Measurements from ENCODE around the gene NUDT1.

NUDT1 gene

DNA sequence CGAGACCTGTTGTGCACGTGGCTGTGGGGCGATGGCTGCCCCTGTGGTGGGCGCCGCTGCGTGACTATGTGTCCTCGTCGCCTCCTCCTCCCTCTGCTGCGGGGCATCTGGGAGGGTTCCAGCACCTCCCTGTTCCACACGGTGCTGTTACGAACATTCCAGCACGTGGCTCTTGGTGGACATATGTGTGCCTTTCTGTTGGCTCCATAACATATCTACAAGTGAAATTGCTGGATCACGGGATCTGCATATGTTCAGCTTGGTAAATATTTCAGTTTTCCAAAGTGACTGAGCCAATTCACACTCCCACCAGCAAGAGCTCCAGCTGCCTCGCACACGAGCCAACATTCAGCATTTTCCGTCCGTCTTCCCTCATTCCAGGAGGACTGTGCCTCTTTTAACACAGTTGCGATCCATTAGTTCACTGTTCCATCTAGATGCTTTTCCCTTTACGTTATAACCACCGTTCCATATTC, 47.1 kb downstream of the NUDT1 start:
- DNase-seq (ENCODE audit: low read depth, low spot score): no peak
- ChIA-PET CTCF (no interaction called here), POLR2A (no interaction called here)
- TF ChIP-seq, protein P1, sequence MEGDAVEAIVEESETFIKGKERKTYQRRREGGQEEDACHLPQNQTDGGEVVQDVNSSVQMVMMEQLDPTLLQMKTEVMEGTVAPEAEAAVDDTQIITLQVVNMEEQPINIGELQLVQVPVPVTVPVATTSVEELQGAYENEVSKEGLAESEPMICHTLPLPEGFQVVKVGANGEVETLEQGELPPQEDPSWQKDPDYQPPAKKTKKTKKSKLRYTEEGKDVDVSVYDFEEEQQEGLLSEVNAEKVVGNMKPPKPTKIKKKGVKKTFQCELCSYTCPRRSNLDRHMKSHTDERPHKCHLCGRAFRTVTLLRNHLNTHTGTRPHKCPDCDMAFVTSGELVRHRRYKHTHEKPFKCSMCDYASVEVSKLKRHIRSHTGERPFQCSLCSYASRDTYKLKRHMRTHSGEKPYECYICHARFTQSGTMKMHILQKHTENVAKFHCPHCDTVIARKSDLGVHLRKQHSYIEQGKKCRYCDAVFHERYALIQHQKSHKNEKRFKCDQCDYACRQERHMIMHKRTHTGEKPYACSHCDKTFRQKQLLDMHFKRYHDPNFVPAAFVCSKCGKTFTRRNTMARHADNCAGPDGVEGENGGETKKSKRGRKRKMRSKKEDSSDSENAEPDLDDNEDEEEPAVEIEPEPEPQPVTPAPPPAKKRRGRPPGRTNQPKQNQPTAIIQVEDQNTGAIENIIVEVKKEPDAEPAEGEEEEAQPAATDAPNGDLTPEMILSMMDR (IDR thresholded peaks at IDR 0.05; ENCODE audit: insufficient read depth, low read length, missing control alignments): no peak
- H3K4me3 ChIP-seq (ENCODE audit: low read depth, low read length): no peak overlapping the region

DNA sequence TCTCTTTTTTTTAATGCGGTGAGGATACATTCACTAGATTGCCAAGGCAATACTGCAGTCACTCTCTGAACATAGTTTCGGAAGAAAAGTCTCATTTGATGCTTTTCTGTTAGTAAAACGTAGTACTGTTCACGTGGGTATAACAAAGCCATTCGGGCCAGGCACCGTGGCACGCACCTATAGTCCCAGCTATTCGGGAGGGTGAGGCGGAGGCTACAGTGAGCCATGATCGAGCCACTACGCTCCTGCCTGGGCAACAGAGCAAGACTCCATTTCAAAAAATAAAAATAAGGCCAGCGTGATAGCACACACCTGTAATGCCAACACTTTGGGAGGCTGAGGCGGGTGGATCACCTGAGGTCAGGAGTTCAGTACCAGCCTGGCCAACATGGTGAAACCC, 47.6 kb downstream of the NUDT1 start:
- DNase-seq (ENCODE audit: low read depth, low spot score): no peak
- ChIA-PET CTCF (no interaction called here), POLR2A (no interaction called here)
- TF ChIP-seq, protein P1 (IDR thresholded peaks at IDR 0.05; ENCODE audit: insufficient read depth, low read length, missing control alignments): no peak
- H3K4me3 ChIP-seq (ENCODE audit: low read depth, low read length): no peak overlapping the region

DNA sequence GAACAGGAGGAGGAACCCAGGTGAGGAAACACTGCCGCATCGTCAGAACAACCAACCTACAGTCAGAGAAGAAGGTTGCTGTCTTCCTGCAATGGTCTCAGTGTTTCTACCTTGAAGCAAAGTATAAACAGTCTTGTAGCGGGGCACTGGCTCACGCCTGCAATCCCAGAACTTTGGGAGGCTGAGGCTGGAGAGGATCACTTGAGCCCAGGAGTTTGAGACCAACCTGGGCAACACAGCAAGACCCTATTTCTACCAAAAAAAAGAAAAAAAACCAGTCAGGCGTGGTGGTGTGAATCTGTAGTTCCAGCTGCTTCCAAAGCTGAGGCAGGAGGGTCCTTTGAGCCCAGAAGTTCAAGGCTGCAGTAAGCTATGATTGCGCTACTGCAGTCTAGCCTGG, 48.9 kb downstream of the NUDT1 start:
- TF ChIP-seq, protein P1 (IDR thresholded peaks at IDR 0.05; ENCODE audit: insufficient read depth, low read length, missing control alignments): no peak
- CTCF ChIA-PET: no interaction called here
- no peak for DNase-seq (ENCODE audit: low read depth, low spot score)
- no peak overlapping the region for H3K4me3 ChIP-seq (ENCODE audit: low read depth, low read length)
- POLR2A ChIA-PET: interaction anchor here (1.2 kb wide), 1 partner anchor 42 kb away, joined by 5 read pairs; no protein-coding TSS in a partner anchor

DNA sequence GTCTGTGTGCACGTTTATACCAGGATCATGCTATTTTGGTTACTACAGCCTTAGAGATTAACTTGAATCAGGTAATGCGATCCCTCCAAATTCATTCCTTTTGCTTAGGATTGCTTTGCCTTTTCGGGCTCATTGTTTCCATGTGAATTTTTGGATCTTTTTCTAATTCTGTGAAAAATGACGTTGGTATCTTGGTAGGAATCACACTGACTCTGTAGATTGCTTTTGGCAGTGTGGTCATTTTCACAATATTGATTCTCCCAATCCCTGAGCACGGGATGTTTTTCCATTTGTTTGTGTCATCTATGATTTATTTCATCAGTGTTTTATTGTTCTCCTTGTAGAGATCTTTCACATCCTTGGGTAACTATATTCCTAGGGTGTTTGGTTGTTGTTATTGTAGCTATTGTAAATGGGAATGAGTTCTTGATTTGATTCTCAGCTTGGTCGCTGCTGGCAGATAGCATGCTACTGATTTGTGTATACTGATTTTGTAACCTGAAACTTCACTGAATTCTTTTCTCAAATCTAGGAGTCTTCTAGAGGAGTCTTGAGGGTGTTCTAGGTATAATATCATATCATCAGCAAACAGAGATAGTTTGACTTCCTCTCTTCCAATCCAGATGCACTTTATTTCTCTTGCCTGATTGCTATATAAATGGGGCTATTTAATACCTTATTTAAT, 54.1 kb downstream of the NUDT1 start:
- H3K4me3 ChIP-seq (ENCODE audit: low read depth, low read length): no peak overlapping the region
- POLR2A ChIA-PET: no interaction called here
- DNase-seq (ENCODE audit: low read depth, low spot score): no peak
- CTCF ChIA-PET: no interaction called here
- TF ChIP-seq, protein P1 (IDR thresholded peaks at IDR 0.05; ENCODE audit: insufficient read depth, low read length, missing control alignments): no peak

DNA sequence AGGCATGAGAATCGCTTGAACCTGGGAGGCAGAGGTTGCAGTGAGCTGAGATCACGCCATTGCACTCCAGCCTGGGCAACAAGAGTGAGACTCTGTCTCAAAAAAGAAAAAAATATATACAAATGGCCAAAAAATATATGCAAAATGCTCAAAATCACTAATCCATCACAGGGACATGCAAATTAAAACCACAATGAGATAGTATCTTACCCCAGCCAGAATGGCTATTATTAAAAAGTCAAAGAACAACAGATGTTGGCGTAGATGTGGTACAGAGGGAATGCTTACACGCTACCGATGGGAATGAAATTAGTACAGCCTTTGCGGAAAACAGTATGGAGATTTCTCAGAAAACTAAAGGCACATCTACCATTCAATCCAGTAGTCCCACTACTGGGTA, 54.8 kb downstream of the NUDT1 start:
- TF ChIP-seq, protein P1 (IDR thresholded peaks at IDR 0.05; ENCODE audit: insufficient read depth, low read length, missing control alignments): no peak
- POLR2A ChIA-PET: no interaction called here
- H3K4me3 ChIP-seq (ENCODE audit: low read depth, low read length): no peak overlapping the region
- no peak for DNase-seq (ENCODE audit: low read depth, low spot score)
- CTCF ChIA-PET: no interaction called here

DNA sequence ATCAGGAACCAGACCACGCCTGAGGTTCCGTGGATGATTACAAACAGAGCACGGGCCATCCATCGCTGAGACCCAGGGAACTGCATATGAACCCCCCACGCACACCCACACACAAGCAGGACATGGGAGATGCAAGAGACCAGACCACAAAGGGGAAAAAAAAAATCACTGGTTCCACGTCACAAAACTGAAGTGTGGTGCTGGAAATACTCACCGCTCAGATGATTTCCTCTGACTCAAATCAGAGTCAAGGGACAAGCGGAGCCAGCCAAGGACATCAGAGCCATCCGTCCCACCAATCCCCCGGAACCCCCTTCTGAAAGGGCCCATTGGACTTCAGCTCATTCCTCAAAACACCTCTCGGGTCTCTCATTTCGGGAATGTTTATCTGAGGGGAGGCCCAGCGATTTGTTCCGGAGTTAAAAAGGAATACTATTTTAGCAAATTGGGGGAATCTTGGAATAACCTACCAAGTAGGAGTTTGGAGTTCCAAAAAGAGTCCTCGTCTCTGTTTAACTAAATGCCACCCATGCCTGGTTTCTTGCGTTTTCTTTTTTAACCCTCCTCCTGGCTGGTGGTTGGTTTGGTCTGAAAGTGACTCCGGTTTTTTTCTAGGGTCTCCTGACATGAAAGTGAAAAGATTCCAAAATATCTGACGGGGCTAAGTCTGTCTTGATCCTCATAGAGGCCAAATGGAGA, 57.3 kb downstream of the NUDT1 start:
- no peak overlapping the region for H3K4me3 ChIP-seq (ENCODE audit: low read depth, low read length)
- TF ChIP-seq, protein P1 (IDR thresholded peaks at IDR 0.05; ENCODE audit: insufficient read depth, low read length, missing control alignments): no peak
- ChIA-PET CTCF (interaction anchor here (1.2 to 2.4 kb wide), 2 partner anchors 49 to 51 kb away, joined by 3 to 7 read pairs; no protein-coding TSS in a partner anchor), POLR2A (no interaction called here)
- no peak for DNase-seq (ENCODE audit: low read depth, low spot score)

All from AG04449 (cell line).